Ramos (cell line): ENCODE results near the gene EML6.
"Not testable (repeated sequence)": the region's sequence is repeated elsewhere in the genome, so short reads cannot be mapped to it uniquely, and the experiment has no call there.

Experiments
- in situ Hi-C: fragments of 300-500 bp; cut with MboI; formaldehyde crosslinking; loops from one replicate; pipeline ENCODE4 v1.14.3; 2022; ENCODE audit warnings: low sequenced_read_pairs; ENCODE audit not compliant: unreplicated experiment

The EML6 gene

GRCh38 chr2:54969940-54970338 is 246.5 kb downstream of the EML6 start:
- in situ Hi-C loops, result no loop called here

- in situ Hi-C loops, result no loop called here
These were observed 251.7 kb downstream of the EML6 start for GRCh38 chr2:54975175-54975574.

GRCh38 chr2:54975598-54976492 is 252.4 kb downstream of the EML6 start:
- in situ Hi-C loops, result no loop called here

GRCh38 chr2:54977149-54977548 is 253.7 kb downstream of the EML6 start:
- in situ Hi-C loops, result no loop called here

GRCh38 chr2:54979321-54980044 is 256.0 kb downstream of the EML6 start:
- in situ Hi-C loops, result no loop called here

- in situ Hi-C loops, result no loop called here
These were observed 257.9 kb downstream of the EML6 start for GRCh38 chr2:54981385-54981784.

- in situ Hi-C loops, result no loop called here
These were observed 260.1 kb downstream of the EML6 start for GRCh38 chr2:54983345-54984220.

GRCh38 chr2:54984476-54984875 is 261.0 kb downstream of the EML6 start:
- in situ Hi-C loops, result no loop called here

GRCh38 chr2:54986264-54986663 is 262.8 kb downstream of the EML6 start:
- in situ Hi-C loops, result no loop called here

- in situ Hi-C loops, result no loop called here
These were observed 265.1 kb downstream of the EML6 start for GRCh38 chr2:54988612-54989011.

GRCh38 chr2:54990694-54991093 is 267.2 kb downstream of the EML6 start:
- in situ Hi-C loops, result not testable (repeated sequence)

- in situ Hi-C loops, result no loop called here
These were observed 272.1 kb downstream of the EML6 start for GRCh38 chr2:54995553-54995952.

- in situ Hi-C loops, result no loop called here
These were observed 274.4 kb downstream of the EML6 start for GRCh38 chr2:54997826-54998225.

GRCh38 chr2:54999182-54999581 is 275.7 kb downstream of the EML6 start:
- in situ Hi-C loops, result no loop called here

- in situ Hi-C loops, result no loop called here
These were observed 276.9 kb downstream of the EML6 start for GRCh38 chr2:55000341-55000740.

GRCh38 chr2:55001716-55002115 is 278.3 kb downstream of the EML6 start:
- in situ Hi-C loops, result no loop called here

- in situ Hi-C loops, result no loop called here
These were observed 280.5 kb downstream of the EML6 start for GRCh38 chr2:55003706-55004639.

- in situ Hi-C loops, result no loop called here
These were observed 282.8 kb downstream of the EML6 start for GRCh38 chr2:55006306-55006705.

- in situ Hi-C loops, result no loop called here
These were observed 286.0 kb downstream of the EML6 start for GRCh38 chr2:55009277-55010060.
